Smooth muscle cell (in vitro differentiated cells): ENCODE data around the gene NTSR1. TPM values are rescaled to one million over a fixed set of nuclear protein-coding genes. Genes with fewer than 3 reads are reported as not detected.

Source experiments
- DNase-seq: peaks from one replicate; lab custom pipeline; 2025; ENCODE audit not compliant: unreplicated experiment; lab: John Stamatoyannopoulos, UW
- H2AFZ ChIP-seq: fragments of 200-600 bp; sonication (generic); 2 replicates; pipeline ENCODE4 v1.6.0; 2016; ENCODE audit warnings: antibody characterized with exemption, low read depth, mild to moderate bottlenecking
- H3F3A ChIP-seq: fragments of 200-600 bp; sonication (generic); 2 replicates; pipeline ENCODE4 v1.6.0; 2017; ENCODE audit warnings: antibody characterized with exemption, low read depth
- H3K27ac ChIP-seq: fragments of 200-600 bp; sonication (generic); 2 replicates; pipeline ENCODE4 v1.5.1; 2016; ENCODE audit warnings: low read depth, mild to moderate bottlenecking
- H3K27me3 ChIP-seq: fragments of 200-600 bp; sonication (generic); 2 replicates; pipeline ENCODE4 v1.6.1; 2016; ENCODE audit warnings: low read depth, mild to moderate bottlenecking
- H3K36me3 ChIP-seq: fragments of 200-600 bp; sonication (generic); 2 replicates; pipeline ENCODE4 v1.5.1; 2016; ENCODE audit warnings: low read depth
- H3K4me1 ChIP-seq: fragments of 200-600 bp; sonication (generic); 2 replicates; pipeline ENCODE4 v1.5.1; 2016; ENCODE audit warnings: low read depth
- H3K4me2 ChIP-seq: fragments of 200-600 bp; sonication (generic); 2 replicates; pipeline ENCODE4 v1.6.0; 2016; ENCODE audit warnings: mild to moderate bottlenecking
- H3K4me3 ChIP-seq: fragments of 200-600 bp; sonication (generic); 2 replicates; pipeline ENCODE4 v1.5.1; 2016; ENCODE audit warnings: mild to moderate bottlenecking
- H3K79me2 ChIP-seq: fragments of 200-600 bp; sonication (generic); 2 replicates; pipeline ENCODE4 v1.6.0; 2016; ENCODE audit warnings: low read depth, mild to moderate bottlenecking
- H3K9ac ChIP-seq: fragments of 200-600 bp; sonication (generic); 2 replicates; pipeline ENCODE4 v1.6.0; 2016; ENCODE audit warnings: low read depth
- H3K9me3 ChIP-seq: fragments of 200-600 bp; sonication (generic); replicated peaks from 2 replicates; pipeline ENCODE4 v1.5.1; 2016; ENCODE audit warnings: low read depth
- H4K20me1 ChIP-seq: fragments of 200-600 bp; sonication (generic); 2 replicates; pipeline ENCODE4 v1.6.0; 2016; ENCODE audit warnings: low read depth
- WGBS: methylation state at CpG from one replicate; pipeline ENCODE4 v1.1.7; 2016; ENCODE audit warnings: low lambda C conversion rate; 5-methylcytosine and 5-hydroxymethylcytosine counted together
- polyA plus RNA-seq: library from polyadenylated mRNA; unstranded; fragments of >200 nt; fragmentation: Nextera tagmentation; extraction: Ambion mirVana; gene quantifications from 2 replicates; pipeline ENCODE4 v1.2.1, GENCODE V29; 2016
- total RNA-seq: library from RNA; depleted of rRNA; stranded (reverse); fragments of >200 nt; gene quantifications from 2 replicates; pipeline ENCODE4 v1.2.3, GENCODE V29; 2014
- TF ChIP-seq, protein P1 (sequence below): fragments of 200-600 bp; sonication (generic); IDR thresholded peaks from 2 replicates; pipeline ENCODE4 v1.5.1; 2017; ENCODE audit warnings: borderline replicate concordance, mild to moderate bottlenecking, antibody characterized with exemption; ENCODE audit not compliant: insufficient read depth, poor library complexity, severe bottlenecking

Gene NTSR1
- total and polyA plus RNA-seq, 2 experiments from 2014 or later, result 0.09 TPM; not detected in 1

DNA sequence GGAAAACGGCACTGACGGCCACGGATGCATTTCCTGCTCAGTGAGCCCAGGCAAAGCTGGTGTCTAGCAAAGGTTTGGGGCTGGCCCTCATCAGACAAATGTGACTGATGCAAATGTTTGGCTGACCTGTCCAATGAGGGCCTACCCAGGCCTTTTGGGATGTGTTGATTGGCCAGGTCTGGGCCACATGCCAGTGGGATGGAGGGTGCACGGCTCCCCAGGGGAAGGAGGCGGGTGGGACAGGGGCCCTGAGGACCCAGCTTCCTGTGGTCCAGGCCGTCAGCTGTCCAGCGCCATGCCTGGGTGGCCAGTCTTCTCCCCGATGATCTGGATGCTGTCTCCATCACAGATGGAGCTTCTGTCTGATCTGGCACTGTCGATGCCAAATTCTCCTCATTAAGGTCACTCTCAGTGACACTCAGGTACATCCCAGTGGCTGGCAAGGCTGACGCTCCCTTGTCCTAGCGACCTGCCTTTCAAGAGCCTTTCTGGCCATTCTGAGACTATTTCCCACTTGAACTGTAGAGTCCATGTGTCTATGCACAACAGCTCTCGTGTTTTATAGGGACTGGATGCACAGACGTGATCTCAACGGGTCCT lies 43.0 kb downstream of the NTSR1 start:
- no peak overlapping the region for H3K9ac ChIP-seq
- H3K79me2 ChIP-seq, result no peaks in the 10 kb centered on the region
- H3K27ac ChIP-seq, result no peak overlapping the region
- TF ChIP-seq, protein P1, sequence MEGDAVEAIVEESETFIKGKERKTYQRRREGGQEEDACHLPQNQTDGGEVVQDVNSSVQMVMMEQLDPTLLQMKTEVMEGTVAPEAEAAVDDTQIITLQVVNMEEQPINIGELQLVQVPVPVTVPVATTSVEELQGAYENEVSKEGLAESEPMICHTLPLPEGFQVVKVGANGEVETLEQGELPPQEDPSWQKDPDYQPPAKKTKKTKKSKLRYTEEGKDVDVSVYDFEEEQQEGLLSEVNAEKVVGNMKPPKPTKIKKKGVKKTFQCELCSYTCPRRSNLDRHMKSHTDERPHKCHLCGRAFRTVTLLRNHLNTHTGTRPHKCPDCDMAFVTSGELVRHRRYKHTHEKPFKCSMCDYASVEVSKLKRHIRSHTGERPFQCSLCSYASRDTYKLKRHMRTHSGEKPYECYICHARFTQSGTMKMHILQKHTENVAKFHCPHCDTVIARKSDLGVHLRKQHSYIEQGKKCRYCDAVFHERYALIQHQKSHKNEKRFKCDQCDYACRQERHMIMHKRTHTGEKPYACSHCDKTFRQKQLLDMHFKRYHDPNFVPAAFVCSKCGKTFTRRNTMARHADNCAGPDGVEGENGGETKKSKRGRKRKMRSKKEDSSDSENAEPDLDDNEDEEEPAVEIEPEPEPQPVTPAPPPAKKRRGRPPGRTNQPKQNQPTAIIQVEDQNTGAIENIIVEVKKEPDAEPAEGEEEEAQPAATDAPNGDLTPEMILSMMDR, result no peak
- no peaks in the 10 kb centered on the region for H3K36me3 ChIP-seq
- H3K4me3 ChIP-seq, result no peak overlapping the region
- H4K20me1 ChIP-seq, result no peaks in the 10 kb centered on the region
- H3F3A ChIP-seq, result no peaks in the 10 kb centered on the region
- WGBS, result 90% methylated on average over 14 of the region's 14 CpGs
- DNase-seq, result no peak
- H3K4me2 ChIP-seq, result peak overlapping the region; percentile 74
- H3K9me3 ChIP-seq, result no peaks in the 10 kb centered on the region
- H2AFZ ChIP-seq, result peak overlapping the region; percentile 58
- H3K27me3 ChIP-seq, result no peaks in the 10 kb centered on the region
- no peaks in the 10 kb centered on the region for H3K4me1 ChIP-seq

DNA sequence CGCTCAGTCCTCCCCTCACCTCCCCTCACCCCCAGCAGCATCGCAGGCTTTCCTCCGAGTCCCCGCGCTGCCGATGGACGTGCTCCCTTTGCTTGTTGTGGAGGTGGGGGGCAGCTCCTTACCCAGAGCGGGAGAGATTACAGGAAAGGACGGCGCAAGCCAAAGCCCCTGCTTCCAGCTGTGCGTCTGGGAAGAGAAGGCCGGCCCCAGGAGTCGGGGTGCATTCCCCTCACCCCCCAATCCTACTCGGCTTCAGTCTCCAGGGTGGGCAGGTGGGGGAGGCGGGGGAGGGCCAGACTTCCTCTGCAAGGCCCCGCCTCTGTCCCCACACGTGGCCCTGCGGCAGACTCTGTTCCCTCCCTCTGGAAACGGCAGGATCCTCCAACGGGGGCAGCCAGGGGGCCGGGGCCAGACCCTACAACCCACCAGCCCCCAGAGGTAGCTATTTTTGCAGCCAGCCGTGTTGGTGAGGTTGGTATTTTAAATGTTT lies 43.6 kb downstream of the NTSR1 start:
- no peak for DNase-seq
- no peaks in the 10 kb centered on the region for H3K79me2 ChIP-seq
- no peaks in the 10 kb centered on the region for H3K9me3 ChIP-seq
- no peaks in the 10 kb centered on the region for H3K27me3 ChIP-seq
- H4K20me1 ChIP-seq, result no peaks in the 10 kb centered on the region
- no peaks in the 10 kb centered on the region for H3K36me3 ChIP-seq
- peak overlapping the region; percentile 74 for H3K4me2 ChIP-seq
- H3K9ac ChIP-seq, result no peak overlapping the region
- peak overlapping the region; percentile 69 for H2AFZ ChIP-seq
- 58% methylated on average over 18 of the region's 22 CpGs for WGBS
- H3K4me1 ChIP-seq, result no peaks in the 10 kb centered on the region
- no peak overlapping the region for H3K27ac ChIP-seq
- TF ChIP-seq, protein P1, result no peak
- H3K4me3 ChIP-seq, result peak overlapping the region; percentile 18
- no peaks in the 10 kb centered on the region for H3F3A ChIP-seq

DNA sequence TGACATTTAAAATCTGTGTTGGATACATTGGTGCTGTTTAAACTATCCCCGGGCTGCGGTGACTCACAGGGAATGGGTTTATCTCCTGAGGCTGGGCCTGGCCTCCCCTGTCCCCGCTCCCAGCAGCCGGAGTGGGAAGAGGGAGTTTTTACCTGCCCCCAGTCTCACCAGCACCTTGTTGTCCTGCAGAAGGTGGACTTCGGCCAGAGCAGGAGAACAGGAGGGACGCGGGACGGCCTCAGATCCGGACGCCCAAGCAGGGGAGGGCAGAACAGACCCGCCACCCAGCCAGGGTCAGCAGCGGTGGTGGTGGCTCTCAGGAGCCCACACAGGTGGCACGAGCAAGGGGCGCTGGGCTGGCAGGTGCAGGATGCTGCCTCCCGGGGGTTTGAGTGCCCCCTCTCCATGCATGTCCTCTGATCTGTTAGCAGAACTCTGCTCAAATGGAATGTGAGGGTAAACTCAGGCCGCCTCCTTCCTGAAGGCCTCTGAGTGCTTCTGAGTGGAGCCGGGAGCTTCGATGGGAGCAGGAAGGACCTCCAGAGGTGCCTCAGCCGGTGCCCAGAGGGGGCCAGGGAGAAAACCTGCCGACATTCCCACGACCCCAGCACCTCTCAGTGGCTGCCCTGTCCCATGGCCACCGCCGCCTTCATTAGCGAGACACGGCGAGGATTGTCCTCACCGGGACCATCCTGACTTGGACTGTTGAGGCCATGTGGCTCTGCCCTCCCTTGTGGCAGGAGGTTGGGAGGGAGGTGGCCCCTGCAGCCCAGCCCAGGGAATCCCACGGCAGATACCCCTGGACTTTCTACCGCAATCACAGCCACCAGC lies 44.2 kb downstream of the NTSR1 start:
- H3K27ac ChIP-seq, result no peak overlapping the region
- DNase-seq, result no peak
- no peaks in the 10 kb centered on the region for H3K79me2 ChIP-seq

More for the DNA sequence above, 44.2 kb downstream of the NTSR1 start:
- Histone ChIP-seq H3K4me3 (peak overlapping the region; percentile 18), H4K20me1 (no peaks in the 10 kb centered on the region), H3K9ac (no peak overlapping the region), H3K27me3 (no peaks in the 10 kb centered on the region), H3K4me1 (no peaks in the 10 kb centered on the region), H2AFZ (peak overlapping the region; percentile 69), H3F3A (no peaks in the 10 kb centered on the region), H3K36me3 (no peaks in the 10 kb centered on the region), H3K9me3 (no peaks in the 10 kb centered on the region), H3K4me2 (peak overlapping the region; percentile 74)
- 77% methylated on average over 28 of the region's 29 CpGs for WGBS
- TF ChIP-seq, protein P1, result no peak
